Stimulated activated CD4-positive, alpha-beta T cell treated with anti-CD3 and anti-CD28 coated beads, Interleukin-4, amount 100 ng/mL, for 24 hours (primary cell): Measurements from ENCODE around the gene RAB11FIP5.
"Not testable (repeated sequence)": the region's sequence is repeated elsewhere in the genome, so short reads cannot be mapped to it uniquely, and the experiment has no call there.

Source experiments
- DNase-seq: peaks from one replicate; pipeline ENCODE4 v3.0.0-alpha.2; 2020

RAB11FIP5 gene

DNA sequence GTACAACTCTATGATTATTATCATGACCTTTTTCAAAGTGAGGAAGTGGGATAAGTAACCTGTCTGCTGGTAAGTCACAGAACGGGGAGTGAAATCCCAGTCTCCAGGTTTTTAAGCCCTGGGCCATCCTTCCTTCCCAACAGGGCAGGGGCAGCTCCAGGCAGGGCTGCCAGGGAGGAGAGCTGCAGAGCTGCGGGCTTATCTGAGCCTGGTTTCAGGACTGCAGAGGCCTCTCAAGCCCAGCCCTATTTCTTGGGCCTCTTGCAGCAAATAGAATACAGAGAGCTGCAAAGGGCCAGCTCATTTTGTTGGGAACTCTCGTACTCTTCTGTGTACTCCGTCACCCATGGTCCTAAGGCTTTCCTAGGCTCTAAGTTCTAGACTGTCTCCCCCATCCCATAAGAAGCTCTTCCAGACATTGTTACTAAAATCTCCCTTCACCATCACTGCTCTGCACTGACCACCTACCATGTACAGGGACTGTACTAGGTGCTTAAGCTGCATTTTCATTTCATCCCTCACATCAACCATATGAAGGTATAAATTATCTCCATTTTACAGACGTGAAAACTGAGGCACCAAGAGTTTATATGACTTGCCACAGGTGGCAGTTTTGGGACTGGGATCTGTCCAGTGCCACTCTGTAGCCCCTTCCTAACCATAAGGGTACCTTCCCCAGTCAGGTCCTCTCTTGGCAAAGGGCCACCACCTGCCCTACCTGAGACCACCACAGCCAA, 3.1 kb downstream of the RAB11FIP5 start:
- no peak for DNase-seq

DNA sequence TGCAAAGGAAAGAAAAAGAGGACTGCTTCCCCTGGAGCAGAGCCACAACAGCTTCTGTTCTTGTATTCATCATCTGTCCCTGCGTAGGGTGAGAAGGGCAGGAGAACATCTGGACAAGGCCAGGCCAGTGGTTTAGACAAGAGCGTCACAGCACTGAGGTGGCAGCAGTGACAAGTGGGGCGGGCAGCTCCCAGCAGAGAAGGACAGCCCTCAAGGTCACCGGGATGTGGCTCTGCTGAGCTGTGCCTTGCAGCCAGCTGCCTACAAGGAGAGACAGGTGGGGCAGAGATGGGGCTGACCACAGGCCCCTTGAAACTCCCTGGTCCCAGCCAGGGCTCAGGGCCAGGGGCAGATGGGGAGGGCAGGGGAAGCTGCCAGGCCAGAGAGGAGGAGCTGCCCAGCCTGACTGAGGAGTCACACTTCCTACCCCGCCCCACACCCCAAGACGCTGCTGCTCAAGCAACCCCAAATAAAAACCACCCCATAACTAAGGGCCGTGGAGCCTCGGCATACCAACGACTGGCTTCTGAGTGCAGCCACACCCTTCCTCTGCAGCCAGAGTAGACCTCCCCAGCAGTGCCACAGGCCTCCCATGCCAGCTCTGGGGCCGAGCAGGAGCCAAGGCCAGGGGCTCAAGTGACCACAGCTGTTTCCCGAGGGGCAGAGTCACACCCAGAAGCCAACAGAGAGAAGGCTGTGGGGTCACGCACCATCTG, 5.4 kb downstream of the RAB11FIP5 start:
- DNase-seq, result no peak

DNA sequence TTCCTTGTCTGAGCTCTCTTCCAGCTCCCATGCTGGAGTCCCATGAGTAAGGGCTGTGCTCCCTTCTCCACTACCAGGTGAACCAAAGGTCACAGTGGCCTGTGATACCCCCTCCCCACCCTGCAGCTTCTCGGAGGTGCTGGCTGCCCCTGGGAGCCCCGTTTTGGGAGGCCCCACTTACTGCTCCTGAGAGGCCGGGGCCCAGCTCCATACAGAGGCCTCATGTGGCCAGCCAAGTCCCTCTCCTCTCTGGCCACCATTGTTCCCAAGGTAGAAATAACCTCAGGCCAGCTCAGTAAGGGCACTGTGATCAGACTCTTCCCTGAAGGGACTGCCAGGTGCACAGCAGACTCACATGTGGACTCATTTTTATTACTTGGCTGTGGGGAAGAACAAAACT, 6.0 kb downstream of the RAB11FIP5 start:
- DNase-seq, result no peak

DNA sequence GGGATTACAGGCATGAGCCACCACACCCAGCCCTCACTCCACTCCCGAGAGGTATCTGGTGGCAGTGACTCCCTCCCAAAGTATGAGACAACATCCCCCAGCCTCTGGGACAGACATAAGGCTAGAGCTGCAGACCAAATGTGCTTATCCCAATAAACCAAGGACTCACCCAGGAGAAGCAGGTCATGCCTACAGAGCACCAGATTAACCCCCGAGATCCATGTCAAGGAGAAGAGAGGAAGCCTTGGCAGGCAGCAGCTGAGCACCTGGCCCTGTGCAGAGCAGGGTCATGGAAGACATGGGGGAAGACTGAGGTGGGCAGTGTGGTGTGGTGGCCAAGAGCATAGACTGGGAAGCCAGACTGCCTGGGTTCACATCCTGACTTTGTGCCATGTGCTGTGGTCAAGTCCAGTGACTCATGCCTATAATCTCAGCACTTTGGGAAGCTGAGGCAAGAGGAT, 7.2 kb downstream of the RAB11FIP5 start:
- no peak for DNase-seq

DNA sequence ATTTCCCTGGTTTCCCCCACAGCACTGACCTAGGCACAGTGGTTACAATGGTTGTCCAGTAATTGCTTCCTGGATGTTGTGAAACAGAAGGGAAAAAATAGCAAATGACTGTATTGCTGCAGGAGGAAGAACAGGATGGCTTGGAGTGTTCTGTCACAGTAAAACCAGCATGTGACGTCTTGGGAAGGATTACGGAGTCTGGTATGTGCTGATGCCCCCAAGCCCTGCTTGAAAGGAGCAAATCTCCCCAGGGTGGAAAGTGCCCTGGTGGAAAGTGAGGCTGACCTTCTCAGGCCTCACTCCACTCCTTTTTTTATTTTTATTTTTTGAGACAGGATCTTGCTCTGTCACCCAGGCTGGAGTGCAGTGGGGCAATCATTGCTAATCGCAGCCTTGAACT, 7.8 kb downstream of the RAB11FIP5 start:
- DNase-seq, result no peak

DNA sequence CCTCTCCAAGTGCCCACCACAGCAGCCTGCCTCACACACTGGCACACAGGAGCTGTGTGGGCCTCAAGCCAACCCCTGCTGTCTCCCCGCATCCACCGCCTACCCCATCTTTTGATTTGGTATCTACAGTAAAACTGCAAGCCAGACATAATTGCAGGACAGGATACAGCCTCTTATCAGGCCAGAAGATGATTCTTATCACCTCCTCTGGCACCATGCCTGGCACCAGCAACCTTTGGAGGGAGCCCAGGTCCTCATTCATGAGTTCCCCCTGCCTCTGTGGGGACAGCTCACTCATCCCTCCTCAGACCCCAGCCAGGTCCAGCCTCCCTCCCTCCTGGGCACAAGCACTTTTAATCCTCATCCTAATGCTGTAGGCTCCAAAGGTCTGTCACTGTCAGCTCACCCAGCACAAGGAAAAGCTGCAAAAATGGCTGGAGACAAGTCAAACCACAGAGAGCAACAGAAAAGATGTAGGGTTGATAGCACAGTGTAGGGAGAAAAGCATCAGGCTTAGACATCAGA, 9.7 kb downstream of the RAB11FIP5 start:
- no peak for DNase-seq

DNA sequence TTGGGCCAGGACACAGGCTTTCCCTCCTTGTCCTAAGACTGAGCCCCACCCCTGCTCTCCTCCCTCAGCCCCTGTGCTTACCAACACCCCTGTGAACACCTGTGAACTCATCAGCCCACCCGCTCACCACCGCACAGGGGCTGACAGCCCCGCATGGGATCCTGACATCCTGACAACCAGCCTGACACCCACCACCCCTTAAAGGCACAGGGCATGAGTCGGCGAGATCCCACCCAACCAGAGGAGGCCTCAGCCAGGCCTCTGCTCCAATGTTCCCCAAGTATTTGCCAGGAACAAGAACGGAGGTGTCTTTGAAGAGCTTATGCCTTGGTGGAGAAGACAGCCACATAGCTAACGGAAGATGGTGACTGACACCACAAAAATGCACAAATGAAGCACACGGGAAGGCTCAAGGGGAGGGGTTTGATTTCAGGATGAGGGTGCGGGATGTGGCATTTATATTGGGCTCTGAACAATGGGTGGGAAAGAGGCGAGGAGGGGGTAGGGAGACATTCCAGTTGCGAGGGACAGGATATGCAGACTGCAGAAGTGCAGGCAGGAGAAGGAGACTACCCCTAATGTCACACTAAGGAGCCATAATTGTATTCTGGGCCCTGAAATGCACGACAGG, 11.0 kb downstream of the RAB11FIP5 start:
- no peak for DNase-seq

DNA sequence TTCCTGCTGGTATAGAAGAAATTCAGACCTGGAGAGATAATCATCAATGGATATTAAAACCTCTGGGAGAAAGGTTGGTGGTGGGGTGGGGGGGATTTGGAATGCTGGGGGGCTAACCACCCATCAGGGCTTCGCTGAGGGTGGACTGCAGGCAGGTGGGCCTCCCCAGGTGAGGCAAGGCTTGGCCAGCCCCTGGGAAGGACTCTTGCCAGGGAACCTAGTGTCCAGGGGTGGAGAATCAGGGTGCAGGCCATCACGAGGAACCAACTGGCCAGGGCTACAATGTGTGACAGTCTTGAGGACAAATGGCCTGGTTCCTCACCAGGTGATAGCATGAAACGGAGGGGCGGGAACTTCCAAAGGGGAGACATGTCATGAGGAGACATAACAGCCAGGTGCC, 11.8 kb downstream of the RAB11FIP5 start:
- DNase-seq, result no peak

DNA sequence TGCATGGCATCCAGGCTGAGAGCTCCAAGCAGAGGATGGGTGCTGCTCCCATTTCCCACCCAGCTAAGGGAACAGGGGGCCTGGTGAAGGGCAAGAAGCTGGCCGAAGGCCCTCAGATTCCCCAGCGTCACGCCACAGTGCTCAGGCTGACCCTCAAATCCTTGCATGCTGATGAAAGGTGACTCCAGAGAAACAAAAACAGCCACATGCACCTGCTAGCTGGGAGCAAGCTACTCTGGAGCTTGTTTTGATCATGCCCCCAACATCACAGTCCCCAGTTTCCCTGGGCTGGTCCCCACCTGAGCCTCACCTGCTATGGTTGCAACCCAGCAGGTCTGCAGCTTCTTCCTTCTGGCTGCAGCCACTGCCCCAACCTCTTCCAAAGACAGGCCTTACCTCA, 13.3 kb downstream of the RAB11FIP5 start:
- no peak for DNase-seq

DNA sequence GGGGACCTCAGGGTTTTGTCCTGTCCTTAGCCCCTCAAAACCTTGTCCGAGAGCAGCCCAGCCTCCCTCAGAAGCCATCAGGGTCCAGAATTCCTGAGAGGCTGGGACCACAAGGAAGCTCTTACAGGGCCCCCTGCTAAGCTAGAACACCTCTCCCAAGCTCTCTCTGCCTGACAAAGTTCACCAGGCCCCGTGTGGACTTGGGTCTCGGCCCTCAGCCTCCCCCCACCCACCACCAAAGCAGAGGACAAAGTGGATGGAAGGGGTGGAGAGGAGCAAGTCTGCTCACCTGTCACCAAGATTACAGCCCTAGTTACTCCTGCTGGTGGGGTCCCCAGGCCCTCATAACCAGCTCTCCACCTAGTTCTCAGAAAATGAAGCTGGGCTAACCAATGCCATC, 16.8 kb downstream of the RAB11FIP5 start:
- no peak for DNase-seq

DNA sequence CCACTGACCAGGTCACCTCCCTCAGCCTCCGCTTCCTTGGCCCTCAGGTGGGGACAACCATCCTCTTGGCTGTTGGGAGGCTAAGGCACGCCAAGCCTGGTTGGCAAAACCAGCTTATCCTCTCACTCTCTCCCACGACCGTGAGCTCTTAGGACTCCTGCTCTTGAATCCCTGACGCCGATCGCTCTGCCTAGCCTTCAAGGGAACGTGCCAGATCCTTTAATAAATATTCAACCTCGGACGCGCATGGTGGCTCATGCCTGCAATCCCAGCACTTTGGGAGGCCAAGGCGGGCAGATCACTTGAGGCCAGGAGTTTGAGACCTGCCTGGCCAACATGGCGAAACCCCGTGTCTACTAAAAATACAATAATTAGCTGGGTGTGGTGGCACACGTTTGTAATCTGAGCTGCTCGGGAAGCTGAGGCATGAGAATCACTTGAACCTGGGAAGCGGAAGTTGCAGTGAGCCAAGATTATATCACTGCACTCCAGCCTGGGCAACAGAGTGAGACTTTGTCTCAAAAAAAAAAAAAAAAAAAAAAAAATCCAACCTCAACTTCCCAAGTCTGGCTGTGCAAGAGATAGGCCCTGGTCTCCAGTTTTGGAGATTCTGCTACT, 19.0 kb downstream of the RAB11FIP5 start:
- DNase-seq, result not testable (repeated sequence)

DNA sequence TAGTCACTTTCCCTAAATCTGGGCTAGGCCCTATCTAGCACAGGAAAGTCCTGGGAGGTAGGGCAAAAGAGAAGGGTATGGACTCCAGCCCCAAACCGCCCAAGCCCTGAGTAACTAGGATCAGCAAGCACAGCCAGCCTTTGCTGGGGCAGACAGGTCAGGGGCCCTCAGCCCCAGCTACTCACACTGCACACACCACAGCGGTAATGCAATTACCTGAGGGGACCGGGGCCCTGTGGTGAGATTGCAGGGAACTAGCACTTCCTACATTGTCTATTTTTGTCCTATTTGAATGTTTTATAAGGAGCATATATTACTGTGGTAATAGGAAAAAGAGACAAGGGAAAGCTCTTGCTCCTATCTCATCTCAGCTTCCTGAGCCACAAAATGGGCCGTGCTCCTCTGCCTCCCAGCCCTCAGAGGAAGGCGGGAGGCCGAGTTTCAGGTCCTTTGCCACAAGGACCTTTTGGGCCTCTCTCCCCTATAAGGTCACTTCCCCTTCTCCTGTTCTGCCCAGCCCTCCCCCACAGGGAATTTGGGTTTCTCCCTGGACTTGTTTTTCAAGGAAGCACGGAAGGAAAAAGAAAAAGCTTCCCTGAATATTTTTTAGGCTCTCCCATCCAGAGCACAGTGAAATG, 20.5 kb downstream of the RAB11FIP5 start:
- no peak for DNase-seq

DNA sequence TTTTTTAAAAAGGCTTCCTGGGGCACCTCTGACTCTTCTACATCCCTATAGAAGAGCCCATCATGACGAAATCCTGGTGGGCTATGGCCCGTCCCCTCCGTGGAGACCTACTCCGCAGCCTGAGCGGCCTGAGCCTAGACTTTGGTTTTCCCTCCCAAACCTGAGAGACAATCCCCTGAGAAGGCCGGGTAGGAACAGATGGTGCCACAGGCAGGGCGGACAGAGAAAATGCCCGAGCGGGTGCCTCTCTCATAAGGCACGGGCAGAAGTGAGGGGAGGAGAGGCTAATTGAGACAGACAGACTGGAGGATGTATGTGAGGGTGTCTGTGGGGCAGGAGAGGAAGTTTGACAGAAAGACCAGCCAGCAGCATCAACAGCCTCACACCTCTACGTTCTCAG, 21.1 kb downstream of the RAB11FIP5 start:
- DNase-seq, result no peak

DNA sequence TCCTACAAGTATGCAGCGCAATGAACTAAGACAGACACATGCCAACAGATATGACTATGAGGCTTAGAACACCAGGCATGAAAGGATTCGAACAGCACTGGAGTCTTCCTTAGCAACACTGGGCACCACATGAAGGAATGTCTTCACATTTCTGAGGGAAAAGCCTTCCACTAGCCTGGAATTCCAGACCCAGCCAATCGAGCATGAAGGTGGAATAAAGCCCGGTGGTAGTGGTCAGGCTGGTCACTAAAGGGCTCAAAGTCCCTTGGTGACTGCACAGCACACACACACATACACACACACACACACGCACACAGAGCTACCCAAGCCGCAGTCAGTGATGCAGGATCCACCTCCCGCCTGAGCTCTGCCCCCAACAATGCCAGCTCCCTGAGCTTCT, 21.6 kb downstream of the RAB11FIP5 start:
- no peak for DNase-seq

DNA sequence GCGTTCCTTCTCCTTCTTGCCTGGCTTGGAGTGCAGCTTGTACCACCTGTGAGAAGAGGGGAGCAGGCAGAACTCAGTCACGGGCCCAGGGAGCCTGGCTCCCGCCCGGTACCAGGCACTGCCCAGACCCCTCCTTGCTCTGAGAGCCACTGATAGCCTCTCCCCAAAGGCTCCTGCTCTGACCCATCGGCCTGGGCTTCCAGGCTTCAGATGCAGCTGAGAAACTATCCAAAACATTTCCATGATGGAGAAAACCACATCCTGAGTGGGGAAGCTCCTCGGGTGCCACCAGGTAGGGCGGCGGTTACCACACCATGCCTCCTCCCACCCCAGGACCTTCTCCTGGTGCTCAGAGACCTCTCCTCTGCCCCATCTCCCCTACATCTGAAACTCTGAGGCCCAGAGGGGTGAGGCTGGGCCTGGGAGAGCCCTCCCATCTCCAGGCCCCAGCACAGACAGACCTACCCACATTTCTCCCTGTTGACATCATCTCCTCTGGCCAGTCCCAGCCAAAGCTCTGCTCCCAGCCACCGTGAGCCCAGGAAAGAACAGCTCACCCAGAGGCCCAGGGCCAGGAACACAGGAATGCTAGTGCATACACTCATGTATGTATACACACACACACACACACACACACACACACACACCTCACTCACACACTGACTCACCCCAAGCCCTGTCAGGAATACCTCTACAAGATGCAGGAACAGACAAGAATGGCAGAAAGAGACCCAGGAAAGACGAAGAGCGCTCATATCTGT, 23.3 kb downstream of the RAB11FIP5 start:
- no peak for DNase-seq

DNA sequence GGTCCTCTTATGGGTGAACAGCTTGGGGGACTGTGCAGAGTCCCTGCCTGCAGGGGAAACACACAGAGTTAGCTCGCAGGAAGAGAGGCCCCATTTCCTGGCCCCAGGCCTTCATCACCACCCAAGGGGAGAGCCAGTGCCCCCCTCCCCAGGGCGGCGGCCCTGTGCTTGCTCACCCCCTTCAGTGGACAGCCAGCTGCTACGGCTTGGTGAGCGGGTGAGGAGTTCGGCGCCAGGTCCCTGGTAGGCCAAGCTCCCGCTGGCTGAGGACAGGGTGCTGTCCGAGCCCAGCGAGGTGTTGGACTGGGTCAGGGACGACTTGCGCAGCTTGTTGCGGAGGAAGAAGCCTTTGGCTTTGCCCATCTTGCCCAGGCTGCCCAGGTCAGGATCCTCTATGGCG, 24.0 kb downstream of the RAB11FIP5 start:
- no peak for DNase-seq

DNA sequence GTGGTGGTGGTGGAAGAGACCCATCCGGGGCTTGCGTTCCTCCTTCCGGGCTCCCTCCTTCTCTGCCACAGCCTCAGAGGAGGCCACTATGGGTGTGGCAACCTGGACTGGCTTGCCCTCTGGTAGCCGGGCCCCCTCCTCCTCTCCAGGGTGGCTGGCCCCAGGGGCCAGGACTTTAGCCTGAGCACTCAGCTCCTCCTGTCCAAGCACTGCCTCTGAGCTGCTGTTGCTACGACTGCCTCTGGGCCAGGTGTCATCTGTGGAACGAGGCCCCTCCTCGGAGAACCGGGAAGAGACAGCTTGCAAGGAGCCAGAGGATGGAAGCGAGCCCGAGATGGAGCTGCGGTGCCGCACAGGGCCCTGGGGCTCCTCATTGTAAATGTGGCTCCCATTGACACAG, 24.5 kb downstream of the RAB11FIP5 start:
- no peak for DNase-seq

DNA sequence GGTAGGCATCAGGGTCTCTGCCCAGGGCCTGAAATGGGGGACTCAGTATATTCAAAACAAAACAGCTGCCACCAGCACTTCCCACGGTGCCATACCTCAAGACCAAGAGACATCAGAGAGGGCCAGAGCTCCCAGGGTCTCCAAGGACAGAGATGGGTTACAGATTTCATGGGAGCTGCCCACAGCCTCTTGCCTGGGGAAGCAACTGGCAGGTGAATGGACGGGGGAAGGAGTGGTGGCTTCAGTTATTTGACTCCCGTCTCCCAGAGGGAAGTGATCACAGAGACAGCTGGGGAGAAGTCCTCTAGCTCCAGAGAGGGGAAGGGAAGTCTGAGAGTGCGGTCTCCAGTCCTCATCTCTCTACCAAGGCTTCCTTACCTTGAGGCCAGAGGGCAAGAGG, 25.4 kb downstream of the RAB11FIP5 start:
- DNase-seq, result no peak

DNA sequence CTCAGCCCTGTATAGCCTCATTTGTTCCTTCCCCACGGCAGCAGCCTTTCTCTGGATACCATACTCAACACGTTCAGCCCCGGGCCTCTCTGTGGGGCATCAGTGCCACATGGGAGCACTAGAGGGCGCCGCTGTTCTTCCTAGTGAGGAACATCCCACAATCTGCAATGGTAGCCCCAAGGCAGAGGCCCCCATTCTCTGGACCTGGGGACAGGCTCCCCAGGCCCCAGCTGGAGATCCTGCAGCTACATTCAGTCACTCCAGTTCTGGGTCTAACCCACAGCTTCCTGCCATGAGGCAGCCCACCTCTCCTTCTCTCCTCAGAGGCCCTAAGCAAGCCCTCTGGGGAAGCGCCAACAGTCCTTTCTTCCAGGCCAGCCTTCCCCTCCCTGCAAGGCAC, 27.1 kb downstream of the RAB11FIP5 start:
- peak; percentile 86 for DNase-seq

DNA sequence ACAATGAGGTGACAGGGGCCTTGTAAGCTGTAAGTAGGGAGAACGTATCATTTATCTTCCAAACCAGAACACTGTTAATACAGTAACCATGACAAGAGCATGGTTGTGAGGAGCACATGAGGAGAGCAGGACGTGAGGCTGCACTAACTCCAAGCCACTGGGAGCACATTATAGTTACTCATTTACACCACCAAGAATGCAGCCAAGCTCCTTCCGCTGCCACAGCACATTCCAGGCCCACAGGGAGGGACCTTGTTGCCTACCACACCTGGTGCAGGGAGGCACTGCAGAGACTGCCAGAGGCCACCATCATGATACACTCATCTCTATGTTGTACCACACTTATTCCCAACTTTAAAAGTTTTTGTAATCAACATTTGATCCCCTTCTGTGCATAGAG, 27.8 kb downstream of the RAB11FIP5 start:
- DNase-seq, result no peak

DNA sequence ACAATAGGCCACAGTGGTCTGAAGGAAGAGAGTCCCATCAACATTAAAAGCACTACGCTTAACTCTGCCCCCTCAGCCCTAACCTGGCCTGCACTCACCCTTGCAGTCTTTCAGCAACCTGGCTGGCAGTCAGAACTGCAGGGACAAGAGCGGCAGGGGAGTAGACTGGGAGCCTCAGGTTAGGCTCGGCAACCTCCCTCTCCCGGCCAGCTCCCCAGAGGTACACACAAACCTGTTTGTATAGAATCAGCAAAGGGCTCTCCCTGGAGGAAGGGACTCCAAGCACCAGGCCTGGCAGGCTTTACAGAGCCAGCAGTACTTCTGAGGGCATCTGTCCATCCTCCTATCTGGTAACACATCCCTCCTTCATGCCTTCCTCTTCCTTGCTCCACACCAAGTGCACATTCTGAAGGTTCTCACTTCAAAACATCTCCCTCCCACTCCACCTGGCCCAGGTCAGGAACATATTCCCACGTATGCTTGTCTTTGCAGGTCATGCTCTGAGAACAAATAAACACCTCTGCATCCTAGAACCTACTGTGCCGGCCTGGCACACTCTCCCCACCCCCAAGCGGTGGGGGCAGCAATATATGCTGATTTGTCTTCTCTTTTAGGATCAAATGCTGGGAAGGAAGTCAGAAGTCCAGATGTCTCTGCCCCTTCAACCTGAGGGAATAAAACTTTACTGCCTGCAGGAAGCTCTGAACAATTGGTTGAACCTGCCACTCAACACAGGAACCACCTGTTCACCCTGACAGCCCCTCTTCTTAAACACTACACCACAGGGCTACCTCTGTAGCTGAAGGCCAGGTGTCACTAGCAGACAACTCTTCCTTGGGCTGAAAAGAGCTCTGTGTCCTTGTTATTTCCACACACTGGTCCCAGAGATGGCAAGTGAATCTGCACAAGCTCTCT, 28.6 kb downstream of the RAB11FIP5 start:
- no peak for DNase-seq
